NCI-H2171 treated with DMSO at 0.1 percent for 48 hours (cell line): ENCODE results near the gene S100A4.
"Not testable (repeated sequence)": the region's sequence is repeated elsewhere in the genome, so short reads cannot be mapped to it uniquely, and the experiment has no call there.

Experiments used
- DNase-seq: peaks from one replicate; lab custom pipeline; 2025; lab: John Stamatoyannopoulos, UW

Gene S100A4

GRCh38 chr1:153567621-153568366 lies 22.2 kb upstream of the S100A4 start:
- DNase-seq: peak; percentile 78

- peak; percentile 95 for DNase-seq
Measured at GRCh38 chr1:153566414-153567371, 21.1 kb upstream of the S100A4 start.

- peak; percentile 70 for DNase-seq
Measured at GRCh38 chr1:153565529-153566374, 20.1 kb upstream of the S100A4 start, which contains the start of gene S100A2. Gene S100A2, minus strand, starts transcription at chr1:153565844. Its CDS starts 1,967 bp downstream, at chr1:153563877.

GRCh38 chr1:153563991-153564390 lies 18.4 kb upstream of the S100A4 start:
- DNase-seq: peak; percentile 16

- DNase-seq: peak; percentile 19
Measured at GRCh38 chr1:153563483-153563901, 17.9 kb upstream of the S100A4 start.

- DNase-seq: not testable (repeated sequence)
Measured at GRCh38 chr1:153562021-153562420, 16.4 kb upstream of the S100A4 start.

- DNase-seq: no peak
Measured at GRCh38 chr1:153561466-153561985, 15.9 kb upstream of the S100A4 start.

DNA sequence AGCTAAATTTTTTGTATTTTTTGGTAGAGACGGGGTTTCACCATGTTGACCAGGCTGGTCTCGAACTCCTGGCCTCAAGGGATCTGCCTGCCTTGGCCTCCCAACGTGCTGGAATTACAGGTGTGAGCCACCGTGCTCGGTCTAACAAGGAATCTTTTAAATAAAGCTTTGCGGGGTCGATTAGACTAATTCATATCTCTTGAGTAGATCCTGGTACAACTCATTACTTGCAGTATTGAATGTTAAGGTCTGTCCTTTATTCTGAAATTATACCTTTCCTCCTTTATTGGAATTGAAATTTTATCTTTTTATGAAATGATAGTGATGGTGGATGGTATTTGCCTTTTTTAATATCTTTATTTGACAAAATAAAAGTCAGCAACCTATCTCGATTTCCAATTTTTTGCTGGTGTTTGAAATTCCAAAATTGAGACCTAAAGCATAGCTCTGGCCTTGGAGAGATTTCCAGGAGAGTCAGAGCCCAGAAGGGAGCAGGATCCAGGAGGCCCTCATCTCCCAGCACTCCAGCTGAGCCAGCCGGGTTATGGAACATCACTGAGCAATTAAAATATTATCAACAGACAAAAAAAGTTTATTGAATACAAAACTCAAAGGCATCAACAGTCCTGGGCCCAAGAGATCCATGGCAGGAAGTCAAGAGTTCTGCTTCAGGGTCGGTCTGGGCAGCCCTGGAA lies 15.3 kb upstream of the S100A4 start:
- no peak for DNase-seq

DNA sequence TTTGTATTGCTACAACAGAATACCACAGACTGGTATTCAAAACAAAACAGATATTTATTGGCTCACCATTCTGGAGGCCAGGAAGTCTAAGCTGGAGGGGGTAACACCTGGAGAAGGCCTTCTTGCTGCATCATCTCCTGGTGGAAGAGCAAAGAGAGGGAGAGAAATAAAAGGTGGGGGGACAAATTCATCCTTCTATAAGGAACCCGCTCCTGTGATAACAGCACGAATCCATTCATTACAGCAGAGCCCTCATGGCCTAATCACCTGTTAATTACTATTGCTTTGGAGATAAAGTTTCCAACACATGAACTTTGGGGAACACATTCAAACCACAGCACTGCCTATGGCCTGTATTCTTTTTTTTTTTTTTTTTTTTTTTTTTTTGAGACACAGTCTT lies 14.6 kb upstream of the S100A4 start:
- DNase-seq: no peak

GRCh38 chr1:153557877-153558276 lies 12.3 kb upstream of the S100A4 start:
- DNase-seq: no peak

GRCh38 chr1:153556348-153556747 lies 10.7 kb upstream of the S100A4 start:
- no peak for DNase-seq

DNA sequence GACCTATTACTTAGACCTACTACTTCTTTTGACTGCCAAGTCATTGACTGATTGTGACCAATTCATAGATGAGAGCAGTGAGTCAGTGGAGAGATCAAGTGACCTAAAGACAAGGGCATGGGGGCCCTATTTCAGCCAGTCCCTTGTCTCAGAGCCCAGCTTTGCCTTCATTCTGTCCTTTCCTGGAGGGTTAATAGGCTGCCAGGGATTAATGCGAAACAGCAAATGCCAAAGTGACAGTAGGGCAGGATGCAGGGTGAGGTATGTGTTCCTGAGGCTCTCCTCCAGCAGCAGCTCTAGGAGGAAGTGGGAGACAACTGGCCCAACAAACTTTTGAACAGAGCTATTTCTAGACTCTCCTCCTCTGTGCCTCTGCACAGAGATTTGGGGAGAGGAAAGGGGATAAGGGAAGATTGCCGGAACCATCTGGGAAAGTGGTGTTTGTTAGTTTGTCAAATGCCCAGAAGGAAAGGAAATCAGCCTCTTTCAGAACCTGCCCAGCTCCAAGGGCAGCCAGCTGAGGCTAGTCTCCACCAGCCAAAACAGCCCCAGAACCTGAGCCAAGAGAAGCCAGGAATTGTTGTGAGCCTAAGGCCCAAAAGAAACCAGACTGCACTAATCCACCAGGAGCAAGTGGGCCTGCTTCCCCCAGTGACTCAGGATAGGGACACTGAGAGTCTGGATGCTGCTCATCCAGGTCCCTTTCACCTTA lies 8.4 kb upstream of the S100A4 start:
- DNase-seq: no peak

- DNase-seq: no peak
Measured at GRCh38 chr1:153553096-153553495, 7.5 kb upstream of the S100A4 start.

GRCh38 chr1:153552335-153552734 lies 6.7 kb upstream of the S100A4 start:
- no peak for DNase-seq

DNA sequence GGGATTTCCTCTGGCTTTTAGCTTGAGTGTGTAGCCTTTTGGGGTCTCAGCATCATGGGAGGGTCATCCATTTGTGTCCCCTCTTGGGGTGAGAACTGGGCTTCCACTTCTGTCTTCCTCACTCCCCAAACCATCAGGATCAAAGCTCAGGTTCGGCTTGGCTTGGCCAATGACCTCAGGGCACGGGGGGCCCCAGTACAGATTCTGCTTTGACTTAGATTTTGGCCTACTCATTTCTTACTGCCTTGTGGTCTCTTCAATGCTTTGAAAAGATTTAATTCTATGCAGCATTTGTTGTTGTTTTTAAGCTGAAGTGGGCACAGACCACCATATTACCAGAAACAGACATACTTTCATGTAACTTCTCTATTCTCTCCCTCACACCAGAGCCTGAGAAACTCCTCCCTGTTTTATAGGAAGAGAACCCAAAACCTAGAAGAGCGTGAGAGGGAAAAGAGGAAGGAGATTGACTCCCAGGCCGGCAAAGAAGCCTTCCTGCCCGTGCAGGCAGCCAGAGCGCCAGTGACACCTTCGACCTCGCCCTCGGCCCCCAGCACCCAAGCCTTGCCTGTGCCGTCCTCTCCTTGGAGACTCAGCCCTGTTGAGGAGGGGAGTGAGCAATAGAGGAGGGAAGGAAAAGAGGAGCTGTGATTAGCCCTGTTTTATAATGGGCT lies 5.4 kb upstream of the S100A4 start:
- DNase-seq: no peak

DNA sequence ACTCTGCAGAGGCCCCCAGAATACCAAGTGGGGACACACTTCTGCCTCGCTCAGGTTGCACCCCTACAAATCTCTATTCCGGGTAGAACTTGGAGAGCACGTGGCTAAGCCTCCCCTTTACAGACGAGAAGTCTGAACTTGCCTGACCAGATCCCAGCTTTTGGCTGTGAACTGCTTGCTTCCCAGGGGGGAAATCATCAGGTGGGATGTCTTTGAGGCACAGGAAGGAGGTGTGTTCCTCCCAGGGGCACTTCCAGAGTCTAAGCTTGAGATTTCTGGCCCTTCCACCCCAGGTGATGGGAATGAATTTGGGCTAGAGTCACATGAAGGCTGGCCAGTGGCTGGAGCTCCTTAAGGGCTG lies 4.8 kb upstream of the S100A4 start:
- DNase-seq: no peak

GRCh38 chr1:153549741-153550397 lies 4.3 kb upstream of the S100A4 start:
- DNase-seq: no peak

DNA sequence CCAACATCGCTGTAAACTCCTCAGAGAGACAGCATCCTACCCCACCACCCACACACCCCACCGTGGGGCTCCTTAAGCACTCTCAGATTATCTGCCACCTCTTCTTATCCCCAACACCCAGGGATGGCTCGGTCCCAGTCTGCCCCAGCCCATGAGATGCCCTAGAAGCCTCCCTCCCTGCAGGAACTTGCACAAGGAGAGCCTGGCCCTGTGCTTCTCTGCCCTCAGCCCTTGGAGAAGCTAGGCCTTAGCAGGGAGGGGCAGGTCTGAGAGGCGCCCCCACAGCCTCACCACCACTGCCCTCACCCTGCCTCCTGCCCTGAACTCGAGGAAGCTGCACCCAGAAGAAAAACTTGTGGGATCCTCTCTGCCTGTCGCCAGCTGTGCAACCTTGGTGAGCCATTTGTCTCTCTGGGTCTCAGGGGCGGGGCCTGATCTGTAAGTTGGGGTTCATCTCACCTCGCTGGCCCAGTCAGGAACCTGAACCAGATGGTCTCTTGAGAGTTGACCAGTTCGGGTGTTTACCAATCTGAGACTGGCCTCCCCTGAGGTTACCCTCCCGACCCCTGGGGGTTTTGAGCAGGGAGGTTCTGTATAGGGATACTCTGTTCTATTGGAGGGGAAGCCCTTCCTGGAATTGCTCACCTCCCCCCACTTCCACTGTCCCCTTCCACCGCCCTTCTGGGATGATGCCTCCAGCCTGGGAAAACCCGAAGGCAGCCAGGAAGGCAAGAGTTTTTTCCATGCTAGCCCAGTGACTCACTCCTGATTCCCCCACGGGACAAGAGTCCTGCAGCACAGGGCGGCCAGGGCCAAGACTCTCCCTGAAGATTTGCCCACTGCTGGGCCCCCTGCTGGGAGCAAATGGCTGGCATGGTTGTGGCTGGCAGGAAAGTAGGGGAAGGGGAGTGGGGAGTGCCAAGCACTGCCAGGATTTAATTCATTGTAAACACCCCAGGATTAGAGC lies 3.4 kb upstream of the S100A4 start, which contains the start of gene S100A3:
Gene S100A3 (minus strand): TSS at position 537 of the 967 bp plus-strand sequence. CDS start 773 bp downstream, outside the sequence.
- no peak for DNase-seq
